Activated naive CD4-positive, alpha-beta T cell treated with anti-CD3 and anti-CD28 coated beads, Interleukin-2, amount 50 U/mL, for 72 hours (primary cell): ENCODE data around the gene RASEF. TPM values are rescaled to one million over a fixed set of nuclear protein-coding genes. Genes with fewer than 3 reads are reported as not detected.
A peak's percentile ranks its signal among the peaks of the same experiment; 100 is the strongest.
"Not testable (repeated sequence)": the region's sequence is repeated elsewhere in the genome, so short reads cannot be mapped to it uniquely, and the experiment has no call there.

Experiments
- ATAC-seq, 2 donors: fragments of 150-1000 bp; cut with Tn5 transposase; 2 replicates each; pipeline ENCODE4 v1.10.0; 2021; ENCODE audit warnings: mild to moderate bottlenecking in 2 of 2, moderate library complexity in 2 of 2
- DNase-seq, 2 donors: peaks; one replicate each; pipeline ENCODE4 v3.0.0; 2021 to 2022; ENCODE audit warnings: low spot score in 2 of 2
- H3K27ac Mint-ChIP-seq, 2 donors: one replicate each; pipeline ENCODE4 v1.8.0; 2022; ENCODE audit warnings: mild to moderate bottlenecking in 2 of 2, mixed read lengths in 2 of 2
- H3K36me3 Mint-ChIP-seq, 2 donors: one replicate each; pipeline ENCODE4 v1.8.0; 2022; ENCODE audit warnings: mixed read lengths in 2 of 2
- H3K9me3 Mint-ChIP-seq, 2 donors: one replicate each; pipeline ENCODE4 v1.8.0; 2022; ENCODE audit warnings: mixed read lengths in 2 of 2
- total RNA-seq, 2 donors: library from RNA; stranded (reverse); gene quantifications; one replicate each; pipeline ENCODE4 v1.2.3, GENCODE V29; 2022

The RASEF gene
- total RNA-seq, 2 donors from 2014 or later = not detected

- Mint-ChIP-seq H3K36me3 (no peaks in the 10 kb centered on the region), H3K9me3 (peaks cover 0 to 5% of the 10 kb centered on the region in 2 donors), H3K27ac (no peak overlapping the region)
- no peak for ATAC-seq
- no peak for DNase-seq
Observed at GRCh38 chr9:82969291-82969690, 93.7 kb downstream of the RASEF start.

DNA sequence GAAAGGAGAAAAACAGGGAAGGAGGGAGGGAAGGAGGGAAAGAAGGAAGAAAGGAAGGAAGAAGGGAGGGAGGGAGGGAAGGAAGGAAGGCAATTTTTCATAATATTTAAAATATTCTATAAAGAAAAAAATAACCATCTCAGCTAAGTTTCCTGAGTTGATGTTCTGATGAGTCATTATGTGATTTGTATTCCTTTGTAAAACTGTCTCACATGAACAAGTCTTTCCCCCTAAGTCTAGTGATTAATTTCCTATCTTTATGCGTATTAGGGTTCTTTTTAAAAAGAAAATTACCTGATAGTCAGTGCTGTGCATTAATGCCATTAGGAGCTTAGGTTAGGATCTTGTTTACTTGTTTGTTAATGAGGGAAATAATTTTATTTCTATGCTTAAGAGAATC is 94.1 kb downstream of the RASEF start:
- no peaks in the 10 kb centered on the region for H3K36me3 Mint-ChIP-seq
- no peak overlapping the region for H3K27ac Mint-ChIP-seq
- ATAC-seq = no peak
- H3K9me3 Mint-ChIP-seq = peaks cover 0 to 5% of the 10 kb centered on the region in 2 donors
- DNase-seq = no peak

DNA sequence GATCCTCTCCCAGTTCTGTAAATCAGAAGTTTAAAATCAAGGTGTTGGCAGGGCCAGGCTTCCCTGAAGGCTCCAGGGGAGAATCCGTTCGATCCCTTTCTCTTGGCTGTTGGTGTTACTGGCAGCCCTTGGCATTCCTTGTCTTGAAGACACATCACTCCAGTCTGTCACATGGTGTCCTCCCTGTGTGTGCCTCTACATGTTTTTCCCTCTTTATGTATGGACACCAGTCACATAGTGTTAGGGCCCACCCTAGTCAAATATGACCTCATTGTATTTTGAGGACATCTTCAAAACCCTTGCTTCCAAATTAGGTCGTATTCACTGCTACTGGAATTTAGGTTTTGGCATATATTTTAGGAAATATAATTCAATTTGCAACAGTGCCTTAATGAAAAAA is 94.6 kb downstream of the RASEF start:
- Mint-ChIP-seq H3K27ac (peak overlapping the region in 1 of 2 donors; percentile 48), H3K36me3 (no peaks in the 10 kb centered on the region)

DNA sequence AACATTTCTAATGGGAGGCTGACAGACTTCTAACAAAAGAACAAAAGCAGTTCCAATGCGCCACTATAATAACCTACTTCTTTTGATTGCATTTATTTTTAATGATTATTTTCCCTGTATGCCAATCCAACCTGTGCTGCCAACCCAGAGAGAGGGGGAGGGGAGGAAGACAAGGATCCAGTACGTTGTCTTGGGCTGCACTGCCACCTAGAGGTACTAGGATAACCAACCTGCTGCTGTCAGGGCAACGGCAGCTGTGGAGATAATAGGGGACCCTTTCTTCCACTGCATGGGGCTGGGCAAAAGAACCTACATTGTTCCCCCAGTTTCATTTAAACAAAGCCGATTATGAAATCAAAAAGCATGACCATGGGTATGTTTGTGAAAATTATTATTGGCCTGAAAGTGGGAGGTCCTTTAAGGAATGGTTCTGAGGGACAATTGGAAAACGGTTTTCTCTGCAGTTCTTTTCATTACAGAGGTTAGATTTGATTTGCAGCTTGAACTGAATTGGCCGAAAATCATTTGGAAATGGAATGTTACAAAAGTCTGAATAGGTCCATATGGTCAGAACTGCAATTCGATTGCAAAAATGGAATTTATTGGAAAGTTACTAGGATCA is 101.3 kb downstream of the RASEF start:
- no peaks in the 10 kb centered on the region for H3K36me3 Mint-ChIP-seq
- no peak overlapping the region for H3K27ac Mint-ChIP-seq
- H3K9me3 Mint-ChIP-seq = no peaks in the 10 kb centered on the region
- DNase-seq = peak in 1 of 2 donors; percentile 56
- peak; percentile 49 to 72 for ATAC-seq

More for the DNA sequence above, 94.6 kb downstream of the RASEF start:
- no peak for ATAC-seq
- no peak for DNase-seq
- H3K9me3 Mint-ChIP-seq = peaks cover 0 to 2% of the 10 kb centered on the region in 2 donors

- no peak for ATAC-seq
- H3K36me3 Mint-ChIP-seq = no peaks in the 10 kb centered on the region
- no peaks in the 10 kb centered on the region for H3K9me3 Mint-ChIP-seq
- no peak overlapping the region for H3K27ac Mint-ChIP-seq
- no peak for DNase-seq
Observed at GRCh38 chr9:82957529-82958379, 105.2 kb downstream of the RASEF start.

DNA sequence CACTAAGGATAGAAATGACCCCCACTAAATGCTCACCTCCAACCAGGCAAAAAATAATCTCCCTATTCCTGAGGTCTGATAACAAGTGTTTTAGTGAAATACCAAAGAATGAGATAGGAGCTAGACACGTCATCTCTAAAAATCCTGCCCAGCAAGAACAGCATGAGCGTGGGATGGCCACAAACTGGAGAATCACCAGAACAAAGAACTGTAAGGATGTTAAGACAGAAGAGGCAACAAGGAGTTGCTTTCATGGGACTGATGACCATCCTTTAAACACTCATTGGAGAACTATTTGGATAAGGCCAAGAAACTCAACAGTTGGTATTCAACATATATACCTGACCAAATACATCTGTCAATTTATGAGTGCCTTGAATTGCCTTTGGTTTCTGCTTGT is 113.7 kb downstream of the RASEF start:
- DNase-seq = no peak
- no peak overlapping the region for H3K27ac Mint-ChIP-seq
- H3K36me3 Mint-ChIP-seq = no peaks in the 10 kb centered on the region
- H3K9me3 Mint-ChIP-seq = no peaks in the 10 kb centered on the region
- no peak for ATAC-seq

DNA sequence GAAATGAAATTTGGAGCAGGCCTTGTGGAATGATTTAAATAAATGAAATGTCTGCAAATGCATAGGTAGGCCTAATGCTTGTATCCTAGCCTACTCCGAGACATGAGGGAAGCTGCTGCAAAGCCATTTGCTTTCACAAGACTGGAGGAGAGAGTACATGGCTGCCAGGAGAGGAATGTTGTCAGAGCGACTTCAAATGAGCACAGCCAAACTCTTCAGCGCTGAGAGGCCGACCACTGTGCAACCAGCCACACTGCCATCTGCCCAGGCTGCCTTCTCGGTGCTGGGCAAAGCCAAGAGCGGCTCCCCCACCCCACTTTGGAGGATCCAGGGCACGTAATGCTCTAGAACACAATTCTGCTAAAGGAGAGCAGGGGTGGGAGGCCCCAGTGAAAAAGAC is 122.6 kb downstream of the RASEF start:
- H3K9me3 Mint-ChIP-seq = peaks cover 0 to 5% of the 10 kb centered on the region in 2 donors
- peaks cover 0 to 5% of the 10 kb centered on the region in 2 donors for H3K36me3 Mint-ChIP-seq
- no peak overlapping the region for H3K27ac Mint-ChIP-seq
- DNase-seq (no peak), ATAC-seq (no peak)

- DNase-seq = no peak
- peak in 1 of 2 donors; percentile 63 for ATAC-seq
- H3K27ac Mint-ChIP-seq = no peak overlapping the region
- H3K9me3 Mint-ChIP-seq = peaks cover 0 to 5% of the 10 kb centered on the region in 2 donors
- peaks cover 0 to 5% of the 10 kb centered on the region in 2 donors for H3K36me3 Mint-ChIP-seq
Observed at GRCh38 chr9:82939451-82939850, 123.5 kb downstream of the RASEF start.

DNA sequence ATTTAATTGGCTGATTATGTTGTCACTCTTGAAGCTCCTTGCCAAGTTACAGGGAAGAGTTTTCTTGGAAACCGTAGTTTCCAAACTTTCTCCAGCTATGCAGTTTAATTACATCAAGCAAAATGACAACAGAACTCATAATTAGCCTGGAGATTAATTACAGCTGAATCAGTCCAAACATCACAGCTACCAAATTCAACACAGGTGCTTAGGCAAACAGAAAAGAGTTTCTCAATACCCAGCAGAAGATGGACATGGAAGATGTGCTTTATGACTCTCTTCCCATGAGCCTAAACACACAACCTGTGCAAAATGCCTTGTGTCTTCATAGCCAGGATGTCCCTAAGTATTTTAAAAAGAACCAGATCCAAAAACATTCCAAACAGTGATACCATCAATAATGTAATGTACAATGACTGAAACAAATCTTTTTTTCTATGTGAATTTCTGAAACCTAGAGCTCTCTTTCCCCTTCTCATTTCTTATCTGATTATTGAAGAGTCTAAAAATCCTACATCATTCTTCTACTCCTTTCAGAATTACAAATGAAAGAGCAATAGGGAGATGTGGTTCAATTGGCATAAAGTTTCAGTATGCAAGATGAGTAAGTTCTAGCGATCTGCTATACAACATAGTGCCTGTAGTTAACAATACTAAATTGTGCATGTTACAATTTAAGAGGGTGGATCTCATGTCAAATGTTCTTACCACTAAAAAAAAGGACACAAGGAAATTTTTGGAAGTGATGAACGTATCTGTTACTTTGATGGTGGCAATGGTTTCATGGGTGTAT is 124.3 kb downstream of the RASEF start:
- no peak overlapping the region for H3K27ac Mint-ChIP-seq
- H3K36me3 Mint-ChIP-seq = peaks cover 0 to 5% of the 10 kb centered on the region in 2 donors
- ATAC-seq (peak in 1 of 2 donors; percentile 52), DNase-seq (no peak)
- peaks cover 0 to 5% of the 10 kb centered on the region in 2 donors for H3K9me3 Mint-ChIP-seq

GRCh38 chr9:82936561-82936960 is 126.4 kb downstream of the RASEF start:
- not testable (repeated sequence) for H3K27ac Mint-ChIP-seq, H3K9me3 Mint-ChIP-seq, ATAC-seq, H3K36me3 Mint-ChIP-seq, DNase-seq

- no peak for DNase-seq
- Mint-ChIP-seq H3K27ac (no peak overlapping the region), H3K9me3 (peaks cover 0 to 3% of the 10 kb centered on the region in 2 donors), H3K36me3 (peaks cover 0 to 5% of the 10 kb centered on the region in 2 donors)
- ATAC-seq = no peak
Observed at GRCh38 chr9:82934949-82935348, 128.0 kb downstream of the RASEF start.

DNA sequence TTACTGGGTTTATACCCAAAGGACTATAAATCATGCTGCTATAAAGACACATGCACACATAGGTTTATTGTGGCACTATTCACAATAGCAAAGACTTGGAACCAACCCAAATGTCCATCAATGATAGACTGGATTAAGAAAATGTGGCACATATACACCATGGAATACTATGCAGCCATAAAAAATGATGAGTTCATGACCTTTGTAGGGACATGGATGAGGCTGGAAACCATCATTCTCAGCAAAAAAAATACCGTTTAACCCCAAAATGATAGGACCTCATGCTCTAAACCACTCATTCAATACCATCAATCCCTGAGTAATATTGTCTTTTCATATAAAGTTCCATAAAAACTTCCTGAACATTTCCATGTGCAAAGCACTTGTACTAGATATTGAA is 128.9 kb downstream of the RASEF start:
- not testable (repeated sequence) for ATAC-seq, H3K27ac Mint-ChIP-seq, DNase-seq, H3K9me3 Mint-ChIP-seq, H3K36me3 Mint-ChIP-seq

DNA sequence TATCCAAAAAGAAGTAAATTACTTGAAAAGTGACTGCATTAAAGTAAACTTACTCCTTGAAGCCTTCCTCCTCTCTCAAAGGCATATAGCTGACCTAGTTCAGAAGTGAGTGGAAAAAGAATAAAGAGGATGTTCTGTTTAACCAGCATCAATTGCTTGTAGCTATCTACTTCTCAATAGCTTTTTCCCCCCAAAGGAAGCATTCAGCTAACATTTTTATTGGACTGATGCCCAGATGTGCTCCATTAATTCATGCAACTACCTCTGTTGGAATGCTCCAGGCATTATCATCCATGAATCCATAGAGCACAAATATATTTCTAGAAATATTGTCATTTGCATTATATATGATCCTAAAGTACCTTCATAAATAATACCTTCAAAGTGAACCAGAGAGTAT is 132.8 kb downstream of the RASEF start:
- no peak overlapping the region for H3K27ac Mint-ChIP-seq
- H3K9me3 Mint-ChIP-seq = no peaks in the 10 kb centered on the region
- DNase-seq (no peak), ATAC-seq (no peak)
- no peaks in the 10 kb centered on the region for H3K36me3 Mint-ChIP-seq
